Measurements from ENCODE around the gene CACNA2D4.

Gene CACNA2D4

DNA sequence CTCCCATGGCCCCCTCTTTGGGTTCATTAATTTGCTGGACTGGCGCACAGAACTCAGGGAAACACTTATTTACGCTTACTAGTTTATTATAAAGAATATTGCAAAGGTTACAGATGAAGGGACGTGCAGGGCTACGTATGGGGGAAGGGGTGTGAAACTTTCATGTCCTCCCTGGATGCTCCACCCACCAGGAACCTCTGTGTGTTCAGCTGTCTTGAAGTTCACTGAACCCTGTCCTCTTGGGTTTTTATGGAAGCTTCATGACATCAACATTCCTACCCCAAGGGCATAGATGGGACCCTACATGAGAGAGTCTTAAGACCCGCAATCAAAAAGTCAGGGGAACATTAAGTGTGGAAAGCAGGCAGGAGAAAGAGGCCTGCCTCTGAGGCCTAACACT, 169.4 kb downstream of the CACNA2D4 start:
- TF ChIP-seq, protein P1, sequence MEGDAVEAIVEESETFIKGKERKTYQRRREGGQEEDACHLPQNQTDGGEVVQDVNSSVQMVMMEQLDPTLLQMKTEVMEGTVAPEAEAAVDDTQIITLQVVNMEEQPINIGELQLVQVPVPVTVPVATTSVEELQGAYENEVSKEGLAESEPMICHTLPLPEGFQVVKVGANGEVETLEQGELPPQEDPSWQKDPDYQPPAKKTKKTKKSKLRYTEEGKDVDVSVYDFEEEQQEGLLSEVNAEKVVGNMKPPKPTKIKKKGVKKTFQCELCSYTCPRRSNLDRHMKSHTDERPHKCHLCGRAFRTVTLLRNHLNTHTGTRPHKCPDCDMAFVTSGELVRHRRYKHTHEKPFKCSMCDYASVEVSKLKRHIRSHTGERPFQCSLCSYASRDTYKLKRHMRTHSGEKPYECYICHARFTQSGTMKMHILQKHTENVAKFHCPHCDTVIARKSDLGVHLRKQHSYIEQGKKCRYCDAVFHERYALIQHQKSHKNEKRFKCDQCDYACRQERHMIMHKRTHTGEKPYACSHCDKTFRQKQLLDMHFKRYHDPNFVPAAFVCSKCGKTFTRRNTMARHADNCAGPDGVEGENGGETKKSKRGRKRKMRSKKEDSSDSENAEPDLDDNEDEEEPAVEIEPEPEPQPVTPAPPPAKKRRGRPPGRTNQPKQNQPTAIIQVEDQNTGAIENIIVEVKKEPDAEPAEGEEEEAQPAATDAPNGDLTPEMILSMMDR (IDR thresholded peaks at IDR 0.05; ENCODE audit: insufficient read depth, low read length, poor library complexity, severe bottlenecking): no peak

DNA sequence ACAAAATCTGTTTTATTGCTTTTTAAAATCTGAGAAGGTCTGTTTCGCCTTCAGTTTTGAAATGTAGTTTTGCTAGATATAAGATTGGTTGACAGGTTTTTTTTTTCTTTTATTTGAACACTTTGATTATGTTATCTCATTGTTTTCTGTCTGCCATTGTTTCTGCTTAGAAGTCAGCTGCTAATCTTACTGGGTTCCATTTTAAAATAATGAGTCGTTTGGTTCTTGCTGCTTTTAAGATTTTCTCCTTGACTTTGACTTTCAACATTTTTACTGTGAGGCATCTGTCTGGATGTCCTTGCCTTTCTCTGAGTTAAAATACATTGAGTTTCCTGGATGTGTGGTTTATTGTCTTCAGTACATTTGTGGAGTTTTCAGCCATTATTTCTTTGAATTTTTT, 170.8 kb downstream of the CACNA2D4 start:
- TF ChIP-seq, protein P1 (IDR thresholded peaks at IDR 0.05; ENCODE audit: insufficient read depth, low read length, poor library complexity, severe bottlenecking): no peak
- Histone ChIP-seq H3K36me3 (ENCODE audit: control insufficient read depth, insufficient read depth, low read length) (no peaks in the 10 kb centered on the region; the same call in 1 of the 2 replicates), H3K27me3 (replicated peaks; ENCODE audit: control insufficient read depth, insufficient read depth, low read length) (no peaks in the 10 kb centered on the region), H3K4me3 (replicated peaks; ENCODE audit: low read depth, low read length) (no peak overlapping the region)
- DNase-seq (ENCODE audit: extremely low read depth, insufficient read length): no peak

More for the DNA sequence above, 169.4 kb downstream of the CACNA2D4 start:
- Histone ChIP-seq H3K27me3 (replicated peaks; ENCODE audit: control insufficient read depth, insufficient read depth, low read length) (no peaks in the 10 kb centered on the region), H3K36me3 (ENCODE audit: control insufficient read depth, insufficient read depth, low read length) (no peaks in the 10 kb centered on the region; the same call in 1 of the 2 replicates), H3K4me3 (replicated peaks; ENCODE audit: low read depth, low read length) (no peak overlapping the region)
- DNase-seq (ENCODE audit: extremely low read depth, insufficient read length): no peak

DNA sequence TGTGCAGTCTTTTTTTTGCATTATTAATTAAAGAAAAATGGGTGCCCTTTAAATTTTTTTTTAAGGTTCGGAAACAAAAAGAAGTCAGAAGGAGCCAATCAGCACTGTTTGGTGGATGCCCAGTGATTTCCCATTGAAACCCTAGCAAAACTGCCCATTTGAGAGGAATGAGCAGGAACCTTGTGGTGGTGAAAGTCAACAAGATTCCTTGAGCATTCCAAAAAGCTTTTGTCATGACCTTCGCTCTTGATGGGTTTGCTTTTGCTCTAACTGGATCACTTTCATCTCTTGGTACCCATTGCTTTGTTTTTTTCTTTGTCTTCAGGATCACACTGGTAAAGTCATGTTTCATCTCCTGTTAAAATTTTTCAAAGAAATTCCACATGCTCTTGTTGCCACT, 173.5 kb downstream of the CACNA2D4 start:
- TF ChIP-seq, protein P1 (IDR thresholded peaks at IDR 0.05; ENCODE audit: insufficient read depth, low read length, poor library complexity, severe bottlenecking): no peak
- DNase-seq (ENCODE audit: extremely low read depth, insufficient read length): no peak
- no peak overlapping the region for H3K4me3 ChIP-seq (replicated peaks; ENCODE audit: low read depth, low read length)
- no peaks in the 10 kb centered on the region for H3K27me3 ChIP-seq (replicated peaks; ENCODE audit: control insufficient read depth, insufficient read depth, low read length)
- H3K36me3 ChIP-seq (ENCODE audit: control insufficient read depth, insufficient read depth, low read length): no peaks in the 10 kb centered on the region; the same call in 1 of the 2 replicates
